Large intestine (tissue), 3 donors: ENCODE measurements around the gene SLC25A1. TPM values are rescaled to one million over a fixed set of nuclear protein-coding genes. Genes with fewer than 3 reads are reported as not detected.
A peak's percentile ranks its signal among the peaks of the same experiment; 100 is the strongest.

ENCODE experiments used
- DNase-seq, 2 donors: peaks; one replicate each; pipeline versions ENCODE4 v3.0.0 to v3.0.0-alpha.2; 2013
- H3K27ac ChIP-seq: one replicate; pipeline ENCODE4 v1.5.1; 2013; ENCODE audit warnings: low read length
- H3K27me3 ChIP-seq: 2 replicates; pipeline ENCODE4 v1.6.1; 2013; ENCODE audit warnings: low read length; ENCODE audit not compliant: control insufficient read depth, insufficient read depth
- H3K36me3 ChIP-seq: 2 replicates; pipeline ENCODE4 v1.6.1; 2013; ENCODE audit warnings: low read length; ENCODE audit not compliant: control insufficient read depth, insufficient read depth
- H3K4me1 ChIP-seq: one replicate; pipeline ENCODE4 v1.6.1; 2013; ENCODE audit warnings: low read length; ENCODE audit not compliant: control insufficient read depth, insufficient read depth
- H3K4me3 ChIP-seq: one replicate; pipeline ENCODE4 v1.5.1; 2013; ENCODE audit warnings: low read length
- H3K9me3 ChIP-seq: one replicate; pipeline ENCODE4 v1.6.1; 2013; ENCODE audit warnings: mild to moderate bottlenecking, low read depth, low read length, moderate library complexity; ENCODE audit not compliant: control insufficient read depth
- WGBS: methylation state at CpG from one replicate; pipeline ENCODE4 v1.1.5; 2013; ENCODE audit warnings: low lambda C conversion rate; ENCODE audit not compliant: insufficient coverage; 5-methylcytosine and 5-hydroxymethylcytosine counted together
- polyA plus RNA-seq: library from polyadenylated mRNA; unstranded; fragments of 120-200 nt; gene quantifications from one replicate; pipeline ENCODE4 v1.2.1, GENCODE V29; 2013

SLC25A1 gene
- polyA plus RNA-seq, 1 donor: 164 TPM

- Histone ChIP-seq H3K27ac (no peak overlapping the region), H3K9me3 (no peaks in the 10 kb centered on the region)
- no CpG with 5 or more reads among the region's 7 CpGs for WGBS
Measured at GRCh38 chr22:19128946-19129727, 49.4 kb downstream of the SLC25A1 start.

GRCh38 chr22:19128009-19128401, 50.5 kb downstream of the SLC25A1 start:
- Histone ChIP-seq H3K27ac (no peak overlapping the region), H3K27me3 (no peaks in the 10 kb centered on the region), H3K36me3 (peaks cover 4% of the 10 kb centered on the region), H3K4me1 (peaks cover 11% of the 10 kb centered on the region), H3K9me3 (no peaks in the 10 kb centered on the region), H3K4me3 (no peak overlapping the region)
- DNase-seq: no peak
- no CpG with 5 or more reads among the region's 7 CpGs for WGBS

More at GRCh38 chr22:19128946-19129727, 49.4 kb downstream of the SLC25A1 start:
- H3K4me3 ChIP-seq: no peak overlapping the region
- no peak for DNase-seq
- H3K36me3 ChIP-seq: peaks cover 15% of the 10 kb centered on the region
- no peaks in the 10 kb centered on the region for H3K27me3 ChIP-seq
- H3K4me1 ChIP-seq: peaks cover 6% of the 10 kb centered on the region

- H3K9me3 ChIP-seq: no peaks in the 10 kb centered on the region
- no peaks in the 10 kb centered on the region for H3K27me3 ChIP-seq
- WGBS: no CpG with 5 or more reads among the region's 16 CpGs
- DNase-seq: no peak
- H3K27ac ChIP-seq: no peak overlapping the region
- H3K4me1 ChIP-seq: peaks cover 12% of the 10 kb centered on the region
- no peak overlapping the region for H3K4me3 ChIP-seq
- no peaks in the 10 kb centered on the region for H3K36me3 ChIP-seq
Measured at GRCh38 chr22:19127329-19128008, 51.1 kb downstream of the SLC25A1 start.

- Histone ChIP-seq H3K9me3 (no peaks in the 10 kb centered on the region), H3K36me3 (no peaks in the 10 kb centered on the region), H3K27ac (no peak overlapping the region), H3K4me3 (no peak overlapping the region), H3K27me3 (no peaks in the 10 kb centered on the region), H3K4me1 (peaks cover 12% of the 10 kb centered on the region)
- WGBS: no CpG with 5 or more reads among the region's 19 CpGs
- peak; percentile 43 to 65 for DNase-seq
Measured at GRCh38 chr22:19126309-19127273, 51.9 kb downstream of the SLC25A1 start.

Other genes starting within 250 kb of the SLC25A1 start
- gene PRODH, start 242.4 kb downstream of the SLC25A1 start, polyA plus RNA-seq: 197 TPM
- 53.1 TPM for gene DGCR2, start 56.3 kb downstream of the SLC25A1 start, polyA plus RNA-seq
- gene TSSK2, start 47.4 kb downstream of the SLC25A1 start, polyA plus RNA-seq: not detected
- 10.8 TPM for gene ESS2, start 34.1 kb downstream of the SLC25A1 start, polyA plus RNA-seq
- not detected for gene GSC2, start 28.4 kb downstream of the SLC25A1 start, polyA plus RNA-seq
- gene CLTCL1, start 113.0 kb upstream of the SLC25A1 start, polyA plus RNA-seq: 2.2 TPM